WTC11 (cell line): ENCODE measurements around the gene NME8. TPM values are rescaled to one million over a fixed set of nuclear protein-coding genes. Genes with fewer than 3 reads are reported as not detected.

Experiments
- ATAC-seq: fragments of 200-7000 bp; cut with Tn5 transposase; 2 replicates; pipeline ENCODE4 v1.10.0; 2021; ENCODE audit warnings: mild to moderate bottlenecking, moderate library complexity
- CTCF ChIA-PET: fragments of 300-600 bp; sonication (Branson Sonifier 250); formaldehyde crosslinking; loops from one replicate; lab custom pipeline; 2021; ENCODE audit warnings: antibody characterized with exemption; lab: Charles Lee
- POLR2A ChIA-PET: fragments of 350-600 bp; sonication (Branson Sonifier 250); formaldehyde crosslinking; loops from one replicate; lab custom pipeline; 2021; ENCODE audit warnings: antibody characterized with exemption; lab: Charles Lee
- DNase-seq: peaks from one replicate; pipeline ENCODE4 v3.0.0; 2021; ENCODE audit warnings: low spot score
- H3K27ac Mint-ChIP-seq: 2 replicates; pipeline ENCODE4 v1.8.0; 2021; ENCODE audit warnings: mixed read lengths
- H3K27me3 Mint-ChIP-seq: 2 replicates; pipeline ENCODE4 v1.8.0; 2021; ENCODE audit warnings: low read depth, mild to moderate bottlenecking, moderate library complexity, mixed read lengths
- H3K36me3 Mint-ChIP-seq: 2 replicates; pipeline ENCODE4 v1.8.0; 2021; ENCODE audit warnings: mixed read lengths
- H3K4me1 Mint-ChIP-seq: 2 replicates; pipeline ENCODE4 v1.8.0; 2022; ENCODE audit warnings: mixed read lengths
- H3K4me3 Mint-ChIP-seq: 2 replicates; pipeline ENCODE4 v1.8.0; 2021; ENCODE audit warnings: mild to moderate bottlenecking, moderate library complexity, mixed read lengths
- H3K9me3 Mint-ChIP-seq: 2 replicates; pipeline ENCODE4 v1.8.0; 2021; ENCODE audit warnings: mixed read lengths
- ETV6 ChIP-seq: sonication (generic); formaldehyde crosslinking; IDR thresholded peaks from 2 replicates; pipeline ENCODE4 v1.8.1; 2022; ENCODE audit warnings: mild to moderate bottlenecking, missing genetic modification reagents
- FOXK1 ChIP-seq: sonication (generic); formaldehyde crosslinking; IDR thresholded peaks from 2 replicates; pipeline ENCODE4 v1.8.0; 2022; ENCODE audit warnings: mild to moderate bottlenecking, moderate library complexity, missing genetic modification reagents
- GRHL2 ChIP-seq: fragments of 250-450 bp; sonication (Bioruptor Pico); IDR thresholded peaks from 2 replicates; pipeline ENCODE4 v1.8.0; 2022; ENCODE audit warnings: mild to moderate bottlenecking, moderate library complexity; ENCODE audit not compliant: insufficient replicate concordance, severe bottlenecking
- GTF2I ChIP-seq: fragments of 250-450 bp; sonication (Bioruptor Pico); conservative IDR thresholded peaks from 2 replicates; pipeline ENCODE4 v1.4.0; 2021; ENCODE audit warnings: mild to moderate bottlenecking
- MXD4 ChIP-seq: fragments of 250-450 bp; sonication (Bioruptor Pico); IDR thresholded peaks from 2 replicates; pipeline ENCODE4 v1.8.0; 2021; ENCODE audit warnings: mild to moderate bottlenecking, moderate library complexity, borderline replicate concordance
- NR2C2 ChIP-seq: sonication (generic); formaldehyde crosslinking; IDR thresholded peaks from 2 replicates; pipeline ENCODE4 v1.8.0; 2022; ENCODE audit warnings: mild to moderate bottlenecking, missing genetic modification reagents
- NR3C1 ChIP-seq: sonication (generic); formaldehyde crosslinking; conservative IDR thresholded peaks from 2 replicates; pipeline ENCODE4 v1.8.1; 2023; ENCODE audit warnings: low read depth, mild to moderate bottlenecking, missing genetic modification reagents
- RELA ChIP-seq: sonication (generic); formaldehyde crosslinking; IDR thresholded peaks from 2 replicates; pipeline ENCODE4 v1.8.1; 2022; ENCODE audit warnings: missing genetic modification reagents, mild to moderate bottlenecking, borderline replicate concordance
- SMAD3 ChIP-seq: sonication (generic); formaldehyde crosslinking; IDR thresholded peaks from 2 replicates; pipeline ENCODE4 v1.8.0; 2022; ENCODE audit warnings: missing genetic modification reagents, mild to moderate bottlenecking, borderline replicate concordance
- SOX15 ChIP-seq: fragments of 250-450 bp; sonication (Bioruptor Pico); IDR thresholded peaks from 2 replicates; pipeline ENCODE4 v1.9.0; 2021; ENCODE audit warnings: mild to moderate bottlenecking
- TEAD1 ChIP-seq: sonication (generic); formaldehyde crosslinking; IDR thresholded peaks from 2 replicates; pipeline ENCODE4 v1.8.0; 2022; ENCODE audit warnings: mild to moderate bottlenecking, missing genetic modification reagents
- ZBTB21 ChIP-seq: sonication (generic); formaldehyde crosslinking; IDR thresholded peaks from 2 replicates; pipeline ENCODE4 v1.8.1; 2023; ENCODE audit warnings: mild to moderate bottlenecking, missing genetic modification reagents, borderline replicate concordance
- ZNF396 ChIP-seq: fragments of 250-450 bp; sonication (Bioruptor Pico); IDR thresholded peaks from 2 replicates; pipeline ENCODE4 v1.8.0; 2021; ENCODE audit warnings: mild to moderate bottlenecking, moderate library complexity, borderline replicate concordance
- total RNA-seq: library from RNA; stranded (reverse); gene quantifications from 3 replicates; pipeline ENCODE4 v1.2.3, GENCODE V29; 2021
- TF ChIP-seq, protein P1 (sequence below): fragments of 250-450 bp; sonication (Bioruptor Pico); IDR thresholded peaks from 2 replicates; pipeline ENCODE4 v1.9.0; 2021; ENCODE audit warnings: mild to moderate bottlenecking
- TF ChIP-seq, protein P2 (sequence below): sonication (generic); formaldehyde crosslinking; conservative IDR thresholded peaks from 2 replicates; pipeline ENCODE4 v1.8.1; 2023; ENCODE audit warnings: mild to moderate bottlenecking, low read depth, missing genetic modification reagents, moderate library complexity
- TF ChIP-seq, protein P3 (sequence below): fragments of 250-450 bp; sonication (Bioruptor Pico); conservative IDR thresholded peaks from 2 replicates; pipeline ENCODE4 v1.9.0; 2021; ENCODE audit warnings: mild to moderate bottlenecking
- TF ChIP-seq, protein P4 (sequence below): sonication (generic); formaldehyde crosslinking; IDR thresholded peaks from 2 replicates; pipeline ENCODE4 v1.8.1; 2022; ENCODE audit warnings: mild to moderate bottlenecking, missing genetic modification reagents, moderate library complexity, borderline replicate concordance
- TF ChIP-seq, protein P5 (sequence below): sonication (generic); formaldehyde crosslinking; IDR thresholded peaks from 2 replicates; pipeline ENCODE4 v1.8.1; 2023; ENCODE audit warnings: mild to moderate bottlenecking, missing genetic modification reagents, borderline replicate concordance
- TF ChIP-seq, protein P6 (sequence below): sonication (generic); formaldehyde crosslinking; IDR thresholded peaks from 2 replicates; pipeline ENCODE4 v1.8.1; 2023; ENCODE audit warnings: mild to moderate bottlenecking, moderate library complexity, missing genetic modification reagents
- TF ChIP-seq, protein P7 (sequence below): fragments of 200-600 bp; IDR thresholded peaks from 2 replicates; pipeline ENCODE4 v1.8.0; 2022; ENCODE audit warnings: antibody characterized with exemption

NME8 gene
- total RNA-seq, 1 experiment from 2014 or later = 1.0 TPM

DNA sequence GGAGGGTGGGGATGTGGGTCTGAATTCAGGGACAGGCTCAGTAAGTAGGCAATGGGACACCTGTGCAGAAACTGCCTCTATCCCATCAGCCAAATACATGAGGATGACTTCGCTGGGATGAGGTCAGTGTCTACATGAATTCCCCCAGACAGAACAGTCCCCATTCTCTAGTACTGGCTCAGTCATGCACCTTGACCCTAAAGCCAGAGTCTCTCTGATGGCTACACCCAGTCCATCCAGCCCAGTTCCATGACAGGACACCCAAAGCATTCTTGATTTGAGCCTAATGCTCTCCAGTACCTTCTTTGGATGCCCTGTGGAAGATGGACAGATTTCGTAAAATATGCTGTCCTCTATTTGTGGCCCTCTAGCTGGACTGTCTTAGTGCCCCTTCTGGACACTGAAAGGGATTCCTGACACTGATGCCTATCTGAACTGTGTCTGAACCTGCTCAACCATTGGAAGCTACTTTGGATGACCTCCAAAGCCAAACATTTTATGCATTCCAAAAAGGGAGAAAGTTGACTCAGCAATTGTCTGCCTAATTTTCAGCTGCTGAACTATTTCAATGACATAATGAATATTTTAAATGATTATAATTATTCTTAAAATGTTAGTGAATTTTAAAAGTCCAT is 53.6 kb downstream of the NME8 start:
- Mint-ChIP-seq H3K4me1 (peaks cover 2% of the 10 kb centered on the region), H3K27ac (no peak overlapping the region), H3K27me3 (no peaks in the 10 kb centered on the region), H3K36me3 (no peaks in the 10 kb centered on the region), H3K9me3 (peaks cover 3% of the 10 kb centered on the region; the same call in 1 of the 2 replicates), H3K4me3 (no peak overlapping the region)
- ATAC-seq (no peak), DNase-seq (no peak)
- CTCF ChIA-PET = interaction anchor here (0.6 to 2.7 kb wide), 20 partner anchors 14 to 472 kb away, joined by 3 to 31 read pairs (median 5); partner anchors contain the start of genes EPDR1, SFRP4 and STARD3NL
- TF ChIP-seq, protein P1, sequence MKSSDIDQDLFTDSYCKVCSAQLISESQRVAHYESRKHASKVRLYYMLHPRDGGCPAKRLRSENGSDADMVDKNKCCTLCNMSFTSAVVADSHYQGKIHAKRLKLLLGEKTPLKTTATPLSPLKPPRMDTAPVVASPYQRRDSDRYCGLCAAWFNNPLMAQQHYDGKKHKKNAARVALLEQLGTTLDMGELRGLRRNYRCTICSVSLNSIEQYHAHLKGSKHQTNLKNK = no peak
- TF ChIP-seq ZNF396 (CRISPR knock-in tag) (no peak), FOXK1 (CRISPR knock-in tag) (no peak), RELA (no peak), TEAD1 (CRISPR knock-in tag) (no peak), SOX15 (CRISPR knock-in tag) (no peak), ETV6 (CRISPR knock-in tag) (no peak), MXD4 (CRISPR knock-in tag) (no peak), NR3C1 (CRISPR knock-in tag) (no peak), SMAD3 (CRISPR knock-in tag) (no peak)
- TF ChIP-seq, protein P2, sequence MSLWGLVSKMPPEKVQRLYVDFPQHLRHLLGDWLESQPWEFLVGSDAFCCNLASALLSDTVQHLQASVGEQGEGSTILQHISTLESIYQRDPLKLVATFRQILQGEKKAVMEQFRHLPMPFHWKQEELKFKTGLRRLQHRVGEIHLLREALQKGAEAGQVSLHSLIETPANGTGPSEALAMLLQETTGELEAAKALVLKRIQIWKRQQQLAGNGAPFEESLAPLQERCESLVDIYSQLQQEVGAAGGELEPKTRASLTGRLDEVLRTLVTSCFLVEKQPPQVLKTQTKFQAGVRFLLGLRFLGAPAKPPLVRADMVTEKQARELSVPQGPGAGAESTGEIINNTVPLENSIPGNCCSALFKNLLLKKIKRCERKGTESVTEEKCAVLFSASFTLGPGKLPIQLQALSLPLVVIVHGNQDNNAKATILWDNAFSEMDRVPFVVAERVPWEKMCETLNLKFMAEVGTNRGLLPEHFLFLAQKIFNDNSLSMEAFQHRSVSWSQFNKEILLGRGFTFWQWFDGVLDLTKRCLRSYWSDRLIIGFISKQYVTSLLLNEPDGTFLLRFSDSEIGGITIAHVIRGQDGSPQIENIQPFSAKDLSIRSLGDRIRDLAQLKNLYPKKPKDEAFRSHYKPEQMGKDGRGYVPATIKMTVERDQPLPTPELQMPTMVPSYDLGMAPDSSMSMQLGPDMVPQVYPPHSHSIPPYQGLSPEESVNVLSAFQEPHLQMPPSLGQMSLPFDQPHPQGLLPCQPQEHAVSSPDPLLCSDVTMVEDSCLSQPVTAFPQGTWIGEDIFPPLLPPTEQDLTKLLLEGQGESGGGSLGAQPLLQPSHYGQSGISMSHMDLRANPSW (CRISPR knock-in tag) = no peak
- TF ChIP-seq, protein P3, sequence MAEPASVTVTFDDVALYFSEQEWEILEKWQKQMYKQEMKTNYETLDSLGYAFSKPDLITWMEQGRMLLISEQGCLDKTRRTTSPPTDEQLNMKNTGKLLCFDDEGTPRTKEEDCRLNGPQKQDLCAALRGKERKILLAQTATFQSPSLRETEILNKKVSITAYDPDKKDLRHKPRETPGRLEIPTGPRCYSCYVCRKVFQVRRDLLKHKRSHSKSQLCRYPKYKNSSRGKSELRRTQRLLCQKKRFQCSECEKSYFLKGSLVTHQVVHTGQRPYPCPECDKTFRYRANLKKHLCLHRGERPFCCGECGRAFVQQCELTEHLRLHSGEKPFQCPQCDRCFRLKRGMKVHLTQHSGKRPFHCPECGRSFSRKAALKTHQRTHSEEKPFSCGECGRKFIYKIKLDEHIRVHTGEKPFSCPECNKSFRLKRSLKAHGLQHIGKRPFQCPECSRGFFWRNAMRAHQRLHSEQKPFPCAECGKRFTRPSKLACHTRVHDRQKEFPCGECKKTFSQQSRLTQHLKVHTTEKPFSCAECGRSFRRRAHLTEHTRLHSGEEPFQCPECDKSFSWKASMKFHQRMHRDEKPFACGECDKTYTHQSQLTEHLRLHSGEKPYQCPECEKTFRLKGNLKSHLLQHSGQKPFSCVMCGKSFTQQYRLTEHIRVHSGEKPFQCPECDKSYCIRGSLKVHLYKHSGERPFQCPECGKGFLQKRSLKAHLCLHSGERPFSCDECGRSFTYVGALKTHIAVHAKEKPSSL (CRISPR knock-in tag) = no peak
- TF ChIP-seq, protein P4, sequence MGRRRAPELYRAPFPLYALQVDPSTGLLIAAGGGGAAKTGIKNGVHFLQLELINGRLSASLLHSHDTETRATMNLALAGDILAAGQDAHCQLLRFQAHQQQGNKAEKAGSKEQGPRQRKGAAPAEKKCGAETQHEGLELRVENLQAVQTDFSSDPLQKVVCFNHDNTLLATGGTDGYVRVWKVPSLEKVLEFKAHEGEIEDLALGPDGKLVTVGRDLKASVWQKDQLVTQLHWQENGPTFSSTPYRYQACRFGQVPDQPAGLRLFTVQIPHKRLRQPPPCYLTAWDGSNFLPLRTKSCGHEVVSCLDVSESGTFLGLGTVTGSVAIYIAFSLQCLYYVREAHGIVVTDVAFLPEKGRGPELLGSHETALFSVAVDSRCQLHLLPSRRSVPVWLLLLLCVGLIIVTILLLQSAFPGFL (CRISPR knock-in tag) = no peak
- TF ChIP-seq, all 79 proteins: peak for 0
- POLR2A ChIA-PET = interaction anchor here (0.7 kb wide), 1 partner anchor 14 kb away, joined by 3 read pairs; no protein-coding TSS in a partner anchor

DNA sequence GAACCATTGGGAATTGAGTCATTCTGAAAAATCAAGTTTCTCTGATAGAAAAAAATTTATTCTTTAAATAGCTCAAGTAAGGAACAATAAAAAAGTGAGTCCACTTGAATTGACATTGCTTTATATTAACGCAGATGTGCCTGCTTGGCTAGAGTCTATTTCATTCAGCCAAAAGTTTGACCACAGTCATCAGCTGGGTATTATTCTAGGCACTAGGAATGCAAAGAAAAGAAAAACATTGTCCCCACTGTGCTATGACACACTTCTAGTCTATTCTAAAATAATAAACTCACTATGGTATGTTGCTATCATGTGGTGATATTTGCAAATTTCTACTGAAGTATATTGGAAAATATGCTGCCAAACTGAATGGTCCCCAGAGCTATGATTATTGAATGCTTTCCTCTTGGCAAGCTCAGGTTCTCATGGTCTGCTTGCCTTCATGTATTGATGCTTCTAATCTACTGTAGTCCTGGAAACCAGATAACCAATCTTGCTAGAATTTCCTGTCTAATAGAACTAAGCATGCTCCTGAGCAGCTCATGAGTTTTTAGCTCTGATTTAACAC is 59.9 kb downstream of the NME8 start:
- no peak overlapping the region for H3K27ac Mint-ChIP-seq
- no peaks in the 10 kb centered on the region for H3K4me1 Mint-ChIP-seq
- ATAC-seq (no peak), DNase-seq (no peak)
- CTCF ChIA-PET = interaction anchor here (0.7 to 4.1 kb wide), 3 partner anchors 9 to 466 kb away, joined by 4 to 32 read pairs (median 4); partner anchors contain the start of gene SFRP4
- no peaks in the 10 kb centered on the region for H3K9me3 Mint-ChIP-seq
- no peaks in the 10 kb centered on the region for H3K36me3 Mint-ChIP-seq
- no peak overlapping the region for H3K4me3 Mint-ChIP-seq
- POLR2A ChIA-PET = no interaction called here
- peaks cover 6% of the 10 kb centered on the region for H3K27me3 Mint-ChIP-seq
- TF ChIP-seq, protein P5, sequence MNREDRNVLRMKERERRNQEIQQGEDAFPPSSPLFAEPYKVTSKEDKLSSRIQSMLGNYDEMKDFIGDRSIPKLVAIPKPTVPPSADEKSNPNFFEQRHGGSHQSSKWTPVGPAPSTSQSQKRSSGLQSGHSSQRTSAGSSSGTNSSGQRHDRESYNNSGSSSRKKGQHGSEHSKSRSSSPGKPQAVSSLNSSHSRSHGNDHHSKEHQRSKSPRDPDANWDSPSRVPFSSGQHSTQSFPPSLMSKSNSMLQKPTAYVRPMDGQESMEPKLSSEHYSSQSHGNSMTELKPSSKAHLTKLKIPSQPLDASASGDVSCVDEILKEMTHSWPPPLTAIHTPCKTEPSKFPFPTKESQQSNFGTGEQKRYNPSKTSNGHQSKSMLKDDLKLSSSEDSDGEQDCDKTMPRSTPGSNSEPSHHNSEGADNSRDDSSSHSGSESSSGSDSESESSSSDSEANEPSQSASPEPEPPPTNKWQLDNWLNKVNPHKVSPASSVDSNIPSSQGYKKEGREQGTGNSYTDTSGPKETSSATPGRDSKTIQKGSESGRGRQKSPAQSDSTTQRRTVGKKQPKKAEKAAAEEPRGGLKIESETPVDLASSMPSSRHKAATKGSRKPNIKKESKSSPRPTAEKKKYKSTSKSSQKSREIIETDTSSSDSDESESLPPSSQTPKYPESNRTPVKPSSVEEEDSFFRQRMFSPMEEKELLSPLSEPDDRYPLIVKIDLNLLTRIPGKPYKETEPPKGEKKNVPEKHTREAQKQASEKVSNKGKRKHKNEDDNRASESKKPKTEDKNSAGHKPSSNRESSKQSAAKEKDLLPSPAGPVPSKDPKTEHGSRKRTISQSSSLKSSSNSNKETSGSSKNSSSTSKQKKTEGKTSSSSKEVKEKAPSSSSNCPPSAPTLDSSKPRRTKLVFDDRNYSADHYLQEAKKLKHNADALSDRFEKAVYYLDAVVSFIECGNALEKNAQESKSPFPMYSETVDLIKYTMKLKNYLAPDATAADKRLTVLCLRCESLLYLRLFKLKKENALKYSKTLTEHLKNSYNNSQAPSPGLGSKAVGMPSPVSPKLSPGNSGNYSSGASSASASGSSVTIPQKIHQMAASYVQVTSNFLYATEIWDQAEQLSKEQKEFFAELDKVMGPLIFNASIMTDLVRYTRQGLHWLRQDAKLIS (CRISPR knock-in tag) = no peak
- TF ChIP-seq NR2C2 (CRISPR knock-in tag) = no peak
- TF ChIP-seq GRHL2 (CRISPR knock-in tag) = no peak
- no peak for TF ChIP-seq ZBTB21 (CRISPR knock-in tag)
- TF ChIP-seq, protein P6, sequence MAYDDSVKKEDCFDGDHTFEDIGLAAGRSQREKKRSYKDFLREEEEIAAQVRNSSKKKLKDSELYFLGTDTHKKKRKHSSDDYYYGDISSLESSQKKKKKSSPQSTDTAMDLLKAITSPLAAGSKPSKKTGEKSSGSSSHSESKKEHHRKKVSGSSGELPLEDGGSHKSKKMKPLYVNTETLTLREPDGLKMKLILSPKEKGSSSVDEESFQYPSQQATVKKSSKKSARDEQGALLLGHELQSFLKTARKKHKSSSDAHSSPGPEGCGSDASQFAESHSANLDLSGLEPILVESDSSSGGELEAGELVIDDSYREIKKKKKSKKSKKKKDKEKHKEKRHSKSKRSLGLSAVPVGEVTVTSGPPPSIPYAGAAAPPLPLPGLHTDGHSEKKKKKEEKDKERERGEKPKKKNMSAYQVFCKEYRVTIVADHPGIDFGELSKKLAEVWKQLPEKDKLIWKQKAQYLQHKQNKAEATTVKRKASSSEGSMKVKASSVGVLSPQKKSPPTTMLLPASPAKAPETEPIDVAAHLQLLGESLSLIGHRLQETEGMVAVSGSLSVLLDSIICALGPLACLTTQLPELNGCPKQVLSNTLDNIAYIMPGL = no peak
- TF ChIP-seq, protein P7, sequence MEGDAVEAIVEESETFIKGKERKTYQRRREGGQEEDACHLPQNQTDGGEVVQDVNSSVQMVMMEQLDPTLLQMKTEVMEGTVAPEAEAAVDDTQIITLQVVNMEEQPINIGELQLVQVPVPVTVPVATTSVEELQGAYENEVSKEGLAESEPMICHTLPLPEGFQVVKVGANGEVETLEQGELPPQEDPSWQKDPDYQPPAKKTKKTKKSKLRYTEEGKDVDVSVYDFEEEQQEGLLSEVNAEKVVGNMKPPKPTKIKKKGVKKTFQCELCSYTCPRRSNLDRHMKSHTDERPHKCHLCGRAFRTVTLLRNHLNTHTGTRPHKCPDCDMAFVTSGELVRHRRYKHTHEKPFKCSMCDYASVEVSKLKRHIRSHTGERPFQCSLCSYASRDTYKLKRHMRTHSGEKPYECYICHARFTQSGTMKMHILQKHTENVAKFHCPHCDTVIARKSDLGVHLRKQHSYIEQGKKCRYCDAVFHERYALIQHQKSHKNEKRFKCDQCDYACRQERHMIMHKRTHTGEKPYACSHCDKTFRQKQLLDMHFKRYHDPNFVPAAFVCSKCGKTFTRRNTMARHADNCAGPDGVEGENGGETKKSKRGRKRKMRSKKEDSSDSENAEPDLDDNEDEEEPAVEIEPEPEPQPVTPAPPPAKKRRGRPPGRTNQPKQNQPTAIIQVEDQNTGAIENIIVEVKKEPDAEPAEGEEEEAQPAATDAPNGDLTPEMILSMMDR = no peak
- no peak for TF ChIP-seq GTF2I (CRISPR knock-in tag)
